Neural progenitor cell (in vitro differentiated cells): ENCODE data around the gene LAMP1.

Source experiments
- CTCF ChIP-seq: fragments of 200-600 bp; sonication (generic); IDR thresholded peaks from 2 replicates; pipeline ENCODE4 v1.5.1; 2017; ENCODE audit warnings: antibody characterized with exemption, mild to moderate bottlenecking
- EZH2phosphoT487 ChIP-seq: fragments of 200-600 bp; sonication (generic); IDR thresholded peaks from 2 replicates; pipeline ENCODE4 v1.6.1; 2017; ENCODE audit warnings: antibody characterized with exemption

GRCh38 chr13:113337556-113337955 is 40.5 kb downstream of the LAMP1 start:
- TF ChIP-seq CTCF (no peak), EZH2phosphoT487 (no peak)
